Skeletal muscle satellite cell (primary cell): ENCODE data around the gene LEFTY2.
"Not testable (repeated sequence)": the region's sequence is repeated elsewhere in the genome, so short reads cannot be mapped to it uniquely, and the experiment has no call there.

Experiments
- H3K27me3 ChIP-seq: 2 replicates; pipeline ENCODE4 v1.7.0; 2013; ENCODE audit warnings: low read length; ENCODE audit not compliant: control insufficient read depth, insufficient read depth
- H3K36me3 ChIP-seq: 2 replicates; pipeline ENCODE4 v1.7.0; 2013; ENCODE audit warnings: mild to moderate bottlenecking, control low read depth, low read length; ENCODE audit not compliant: insufficient read depth
- H3K4me1 ChIP-seq: 2 replicates; pipeline ENCODE4 v1.7.0; 2013; ENCODE audit warnings: low read length; ENCODE audit not compliant: control insufficient read depth, insufficient read depth
- H3K4me2 ChIP-seq: 2 replicates; pipeline ENCODE4 v1.7.0; 2013; ENCODE audit warnings: mild to moderate bottlenecking, low read length
- H3K4me3 ChIP-seq: 2 replicates; pipeline ENCODE4 v1.7.0; 2013; ENCODE audit warnings: low read length
- H3K9ac ChIP-seq: 2 replicates; pipeline ENCODE4 v1.7.0; 2013; ENCODE audit warnings: mild to moderate bottlenecking, low read depth, low read length, moderate library complexity
- H3K9me3 ChIP-seq: replicated peaks from 2 replicates; pipeline ENCODE4 v1.7.0; 2013; ENCODE audit warnings: mild to moderate bottlenecking, control low read depth, low read length

The LEFTY2 gene

GRCh38 chr1:225970592-225971157 lies 29.7 kb upstream of the LEFTY2 start:
- not testable (repeated sequence) for H3K9ac ChIP-seq, H3K4me3 ChIP-seq, H3K36me3 ChIP-seq, H3K4me2 ChIP-seq, H3K27me3 ChIP-seq, H3K4me1 ChIP-seq, H3K9me3 ChIP-seq

- not testable (repeated sequence) for H3K36me3 ChIP-seq, H3K9me3 ChIP-seq, H3K4me2 ChIP-seq, H3K9ac ChIP-seq, H3K27me3 ChIP-seq, H3K4me1 ChIP-seq, H3K4me3 ChIP-seq
Measured at GRCh38 chr1:225969751-225970150, 28.7 kb upstream of the LEFTY2 start.

GRCh38 chr1:225965231-225965630 lies 24.2 kb upstream of the LEFTY2 start:
- H3K4me2 ChIP-seq: no peak overlapping the region
- no peak overlapping the region for H3K9ac ChIP-seq
- peaks cover 3% of the 10 kb centered on the region for H3K27me3 ChIP-seq
- H3K4me1 ChIP-seq: no peaks in the 10 kb centered on the region
- no peak overlapping the region for H3K4me3 ChIP-seq
- no peaks in the 10 kb centered on the region for H3K36me3 ChIP-seq
- no peaks in the 10 kb centered on the region for H3K9me3 ChIP-seq

GRCh38 chr1:225963735-225964530 lies 22.9 kb upstream of the LEFTY2 start:
- H3K27me3 ChIP-seq: peaks cover 3% of the 10 kb centered on the region
- H3K9ac ChIP-seq: no peak overlapping the region
- no peak overlapping the region for H3K4me2 ChIP-seq
- H3K36me3 ChIP-seq: no peaks in the 10 kb centered on the region
- H3K4me3 ChIP-seq: no peak overlapping the region
- no peaks in the 10 kb centered on the region for H3K9me3 ChIP-seq
- H3K4me1 ChIP-seq: no peaks in the 10 kb centered on the region

GRCh38 chr1:225962440-225962975 lies 21.5 kb upstream of the LEFTY2 start:
- no peak overlapping the region for H3K4me3 ChIP-seq

GRCh38 chr1:225961659-225962439 lies 20.8 kb upstream of the LEFTY2 start:
- no peak overlapping the region for H3K4me3 ChIP-seq
- peaks cover 3% of the 10 kb centered on the region for H3K27me3 ChIP-seq
- no peak overlapping the region for H3K4me2 ChIP-seq
- no peaks in the 10 kb centered on the region for H3K36me3 ChIP-seq
- H3K9me3 ChIP-seq: no peaks in the 10 kb centered on the region
- no peak overlapping the region for H3K9ac ChIP-seq
- H3K4me1 ChIP-seq: no peaks in the 10 kb centered on the region

More at GRCh38 chr1:225962440-225962975, 21.5 kb upstream of the LEFTY2 start:
- Histone ChIP-seq H3K9ac (no peak overlapping the region), H3K36me3 (no peaks in the 10 kb centered on the region), H3K4me2 (no peak overlapping the region), H3K9me3 (no peaks in the 10 kb centered on the region), H3K27me3 (peaks cover 3% of the 10 kb centered on the region), H3K4me1 (no peaks in the 10 kb centered on the region)

GRCh38 chr1:225958041-225958440 lies 17.0 kb upstream of the LEFTY2 start:
- Histone ChIP-seq H3K27me3 (peaks cover 10% of the 10 kb centered on the region), H3K4me2 (no peak overlapping the region), H3K4me1 (no peaks in the 10 kb centered on the region), H3K36me3 (no peaks in the 10 kb centered on the region), H3K9me3 (no peaks in the 10 kb centered on the region), H3K4me3 (no peak overlapping the region), H3K9ac (no peak overlapping the region)

GRCh38 chr1:225954753-225955152 lies 13.7 kb upstream of the LEFTY2 start:
- no peak overlapping the region for H3K9ac ChIP-seq
- no peak overlapping the region for H3K4me2 ChIP-seq
- H3K4me3 ChIP-seq: no peak overlapping the region
- H3K27me3 ChIP-seq: peaks cover 26% of the 10 kb centered on the region
- H3K9me3 ChIP-seq: no peaks in the 10 kb centered on the region
- no peaks in the 10 kb centered on the region for H3K36me3 ChIP-seq
- H3K4me1 ChIP-seq: no peaks in the 10 kb centered on the region

GRCh38 chr1:225953315-225953714 lies 12.3 kb upstream of the LEFTY2 start:
- Histone ChIP-seq H3K9ac (no peak overlapping the region), H3K4me1 (no peaks in the 10 kb centered on the region)

GRCh38 chr1:225950905-225951497 lies 10.0 kb upstream of the LEFTY2 start:
- Histone ChIP-seq H3K36me3 (no peaks in the 10 kb centered on the region), H3K27me3 (peaks cover 50% of the 10 kb centered on the region), H3K4me3 (no peak overlapping the region), H3K9ac (no peak overlapping the region), H3K4me1 (no peaks in the 10 kb centered on the region), H3K4me2 (no peak overlapping the region), H3K9me3 (no peaks in the 10 kb centered on the region)

More at GRCh38 chr1:225953315-225953714, 12.3 kb upstream of the LEFTY2 start:
- H3K27me3 ChIP-seq: peaks cover 35% of the 10 kb centered on the region
- no peaks in the 10 kb centered on the region for H3K36me3 ChIP-seq
- no peaks in the 10 kb centered on the region for H3K9me3 ChIP-seq
- no peak overlapping the region for H3K4me3 ChIP-seq
- H3K4me2 ChIP-seq: no peak overlapping the region

- Histone ChIP-seq H3K36me3 (no peaks in the 10 kb centered on the region), H3K4me3 (no peak overlapping the region), H3K27me3 (peaks cover 54% of the 10 kb centered on the region), H3K9me3 (no peaks in the 10 kb centered on the region), H3K9ac (no peak overlapping the region), H3K4me1 (no peaks in the 10 kb centered on the region), H3K4me2 (no peak overlapping the region)
Measured at GRCh38 chr1:225949041-225949440, 8.0 kb upstream of the LEFTY2 start.
